DOHH2 (cell line): ENCODE measurements around the gene ANOS1.

ENCODE experiments used
- H3F3A ChIP-seq: fragments of 200-600 bp; sonication (generic), shearing (Covaris generic); 2 replicates; pipeline ENCODE4 v1.6.0; 2016; ENCODE audit warnings: antibody characterized with exemption, mild to moderate bottlenecking; ENCODE audit not compliant: control insufficient read depth, insufficient read depth
- H3K27ac ChIP-seq: fragments of 200-600 bp; sonication (generic); 2 replicates; pipeline ENCODE4 v1.5.1; 2014; ENCODE audit warnings: low read depth, mild to moderate bottlenecking, low read length, moderate library complexity
- H3K27me3 ChIP-seq: fragments of 200-600 bp; sonication (generic); 2 replicates; pipeline ENCODE4 v1.6.1; 2014; ENCODE audit warnings: mild to moderate bottlenecking, low read length, mixed read lengths; ENCODE audit not compliant: control insufficient read depth
- H3K36me3 ChIP-seq: fragments of 200-600 bp; sonication (generic); 2 replicates; pipeline ENCODE4 v1.6.1; 2014; ENCODE audit warnings: mild to moderate bottlenecking, low read length, moderate library complexity, mixed read lengths; ENCODE audit not compliant: control insufficient read depth
- H3K4me1 ChIP-seq: fragments of 200-600 bp; sonication (generic); 2 replicates; pipeline ENCODE4 v1.6.1; 2014; ENCODE audit warnings: mild to moderate bottlenecking, low read length, mixed read lengths; ENCODE audit not compliant: control insufficient read depth
- H3K4me2 ChIP-seq: fragments of 200-600 bp; sonication (generic); 2 replicates; pipeline ENCODE4 v1.6.0; 2014; ENCODE audit warnings: mild to moderate bottlenecking, low read length, moderate library complexity
- H3K4me3 ChIP-seq: fragments of 200-600 bp; sonication (generic); 2 replicates; pipeline ENCODE4 v1.5.1; 2014; ENCODE audit warnings: mild to moderate bottlenecking, low read length, mixed read lengths
- H3K79me2 ChIP-seq: fragments of 200-600 bp; sonication (generic); 2 replicates; pipeline ENCODE4 v1.6.1; 2014; ENCODE audit warnings: mild to moderate bottlenecking, low read length, mixed read lengths; ENCODE audit not compliant: control insufficient read depth
- H3K9me2 ChIP-seq: fragments of 200-600 bp; sonication (generic); replicated peaks from 2 replicates; pipeline ENCODE4 v1.6.1; 2014; ENCODE audit warnings: mild to moderate bottlenecking, low read length, mixed read lengths; ENCODE audit not compliant: control insufficient read depth
- H3K9me3 ChIP-seq: fragments of 200-600 bp; sonication (generic); 2 replicates; pipeline ENCODE4 v1.6.1; 2014; ENCODE audit warnings: antibody characterized with exemption, low read length, mixed read lengths; ENCODE audit not compliant: control insufficient read depth, insufficient read depth
- H4K20me1 ChIP-seq: fragments of 200-600 bp; sonication (generic); 2 replicates; pipeline ENCODE4 v1.6.0; 2014; ENCODE audit warnings: low read depth, mild to moderate bottlenecking, antibody characterized with exemption, low read length, moderate library complexity; ENCODE audit not compliant: control insufficient read depth, insufficient read depth
- EZH2phosphoT487 ChIP-seq: fragments of 200-600 bp; sonication (generic); IDR thresholded peaks from 2 replicates; pipeline ENCODE4 v1.6.1; 2017; ENCODE audit warnings: borderline replicate concordance, mild to moderate bottlenecking, antibody characterized with exemption, low read length, moderate library complexity, mixed read lengths
- TF ChIP-seq, protein P1 (sequence below): fragments of 200-600 bp; sonication (generic); IDR thresholded peaks from one replicate; pipeline ENCODE4 v1.5.1; 2014; ENCODE audit warnings: antibody characterized with exemption, mild to moderate bottlenecking, low read depth, low read length; ENCODE audit not compliant: poor library complexity, severe bottlenecking

ANOS1 gene

GRCh38 chrX:8548446-8548845 is 183.5 kb downstream of the ANOS1 start:
- Histone ChIP-seq H3K4me1 (no peaks in the 10 kb centered on the region), H3K79me2 (no peaks in the 10 kb centered on the region), H3K9me2 (no peaks in the 10 kb centered on the region), H3K9me3 (no peaks in the 10 kb centered on the region), H3K36me3 (no peaks in the 10 kb centered on the region), H3F3A (no peaks in the 10 kb centered on the region), H3K27me3 (no peaks in the 10 kb centered on the region), H3K27ac (no peak overlapping the region), H3K4me3 (no peak overlapping the region), H4K20me1 (no peaks in the 10 kb centered on the region), H3K4me2 (no peak overlapping the region)
- no peak for TF ChIP-seq EZH2phosphoT487
- TF ChIP-seq, protein P1, sequence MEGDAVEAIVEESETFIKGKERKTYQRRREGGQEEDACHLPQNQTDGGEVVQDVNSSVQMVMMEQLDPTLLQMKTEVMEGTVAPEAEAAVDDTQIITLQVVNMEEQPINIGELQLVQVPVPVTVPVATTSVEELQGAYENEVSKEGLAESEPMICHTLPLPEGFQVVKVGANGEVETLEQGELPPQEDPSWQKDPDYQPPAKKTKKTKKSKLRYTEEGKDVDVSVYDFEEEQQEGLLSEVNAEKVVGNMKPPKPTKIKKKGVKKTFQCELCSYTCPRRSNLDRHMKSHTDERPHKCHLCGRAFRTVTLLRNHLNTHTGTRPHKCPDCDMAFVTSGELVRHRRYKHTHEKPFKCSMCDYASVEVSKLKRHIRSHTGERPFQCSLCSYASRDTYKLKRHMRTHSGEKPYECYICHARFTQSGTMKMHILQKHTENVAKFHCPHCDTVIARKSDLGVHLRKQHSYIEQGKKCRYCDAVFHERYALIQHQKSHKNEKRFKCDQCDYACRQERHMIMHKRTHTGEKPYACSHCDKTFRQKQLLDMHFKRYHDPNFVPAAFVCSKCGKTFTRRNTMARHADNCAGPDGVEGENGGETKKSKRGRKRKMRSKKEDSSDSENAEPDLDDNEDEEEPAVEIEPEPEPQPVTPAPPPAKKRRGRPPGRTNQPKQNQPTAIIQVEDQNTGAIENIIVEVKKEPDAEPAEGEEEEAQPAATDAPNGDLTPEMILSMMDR, result no peak

DNA sequence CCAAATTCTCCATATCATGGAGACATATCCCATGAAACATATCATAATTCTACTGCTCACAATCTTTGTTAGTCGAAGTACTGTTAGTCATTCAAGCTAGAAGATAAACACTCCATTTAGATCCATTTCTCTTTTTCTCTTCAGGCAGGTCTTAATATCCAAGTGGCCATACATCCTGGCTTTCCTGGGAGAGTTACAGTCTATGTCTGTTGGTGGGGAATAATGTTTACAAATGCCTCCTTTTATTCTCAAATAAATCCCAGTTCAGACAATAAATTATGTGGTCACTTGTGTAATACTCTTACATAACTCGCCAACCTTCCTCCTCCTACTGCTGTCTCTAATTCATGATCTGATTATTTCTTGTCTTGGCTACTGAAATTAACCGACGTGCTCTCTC is 185.2 kb downstream of the ANOS1 start:
- H3K9me2 ChIP-seq, result no peaks in the 10 kb centered on the region
- H3K36me3 ChIP-seq, result no peaks in the 10 kb centered on the region
- no peak overlapping the region for H3K4me2 ChIP-seq
- H3K27me3 ChIP-seq, result no peaks in the 10 kb centered on the region
- no peak overlapping the region for H3K4me3 ChIP-seq
- H4K20me1 ChIP-seq, result no peaks in the 10 kb centered on the region
- H3K79me2 ChIP-seq, result no peaks in the 10 kb centered on the region
- H3K4me1 ChIP-seq, result no peaks in the 10 kb centered on the region
- H3F3A ChIP-seq, result no peaks in the 10 kb centered on the region
- no peaks in the 10 kb centered on the region for H3K9me3 ChIP-seq
- H3K27ac ChIP-seq, result no peak overlapping the region
- no peak for TF ChIP-seq EZH2phosphoT487
- TF ChIP-seq, protein P1, result no peak

DNA sequence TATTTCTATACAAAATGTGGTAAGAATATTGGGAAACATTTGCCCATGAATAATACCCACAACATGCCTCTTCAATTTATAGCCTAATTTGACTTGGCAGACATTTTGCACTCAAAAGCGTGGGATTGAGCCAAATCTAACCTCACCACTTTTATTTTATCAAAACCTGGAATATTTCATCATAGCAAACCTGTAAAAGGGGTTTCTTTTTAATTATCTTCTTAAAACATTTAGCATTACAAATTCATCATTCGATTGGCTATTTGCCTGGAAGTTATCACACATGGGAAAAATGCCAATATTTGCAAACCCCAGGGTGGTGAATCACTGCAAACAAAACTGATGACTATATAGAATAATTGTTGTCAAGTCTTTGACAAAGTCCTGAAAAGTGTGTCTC is 211.1 kb downstream of the ANOS1 start:
- no peaks in the 10 kb centered on the region for H3K9me3 ChIP-seq
- no peak overlapping the region for H3K27ac ChIP-seq
- no peak overlapping the region for H3K4me3 ChIP-seq
- H4K20me1 ChIP-seq, result no peaks in the 10 kb centered on the region
- no peak for TF ChIP-seq EZH2phosphoT487
- TF ChIP-seq, protein P1, result no peak
- H3K9me2 ChIP-seq, result no peaks in the 10 kb centered on the region
- no peaks in the 10 kb centered on the region for H3K27me3 ChIP-seq
- no peak overlapping the region for H3K4me2 ChIP-seq
- no peaks in the 10 kb centered on the region for H3K36me3 ChIP-seq
- H3K79me2 ChIP-seq, result no peaks in the 10 kb centered on the region
- H3K4me1 ChIP-seq, result no peaks in the 10 kb centered on the region
- no peaks in the 10 kb centered on the region for H3F3A ChIP-seq

- no peaks in the 10 kb centered on the region for H3K4me1 ChIP-seq
- H3K9me2 ChIP-seq, result no peaks in the 10 kb centered on the region
- no peak for TF ChIP-seq EZH2phosphoT487
- TF ChIP-seq, protein P1, result no peak
- H3K27me3 ChIP-seq, result no peaks in the 10 kb centered on the region
- H3K9me3 ChIP-seq, result no peaks in the 10 kb centered on the region
- no peaks in the 10 kb centered on the region for H3K79me2 ChIP-seq
- no peak overlapping the region for H3K4me2 ChIP-seq
- no peaks in the 10 kb centered on the region for H3K36me3 ChIP-seq
- H3F3A ChIP-seq, result no peaks in the 10 kb centered on the region
- no peaks in the 10 kb centered on the region for H4K20me1 ChIP-seq
- no peak overlapping the region for H3K4me3 ChIP-seq
- H3K27ac ChIP-seq, result no peak overlapping the region
Measured at GRCh38 chrX:8520178-8520577, 211.8 kb downstream of the ANOS1 start.
